ENCODE results near the gene GPX4.

Gene GPX4

GRCh38 chr19:1068009-1069001 is 35.5 kb upstream of the GPX4 start:
- DNase-seq (ENCODE audit: low read depth): no peak

- no peak for DNase-seq (ENCODE audit: low read depth)
Measured at GRCh38 chr19:1069009-1069779, 34.6 kb upstream of the GPX4 start.

- no peak for DNase-seq (ENCODE audit: low read depth)
Measured at GRCh38 chr19:1070576-1070930, 33.2 kb upstream of the GPX4 start.

- DNase-seq (ENCODE audit: low read depth): no peak
Measured at GRCh38 chr19:1070931-1071791, 32.6 kb upstream of the GPX4 start.

- DNase-seq (ENCODE audit: low read depth): no peak
Measured at GRCh38 chr19:1072371-1073015, 31.3 kb upstream of the GPX4 start.

GRCh38 chr19:1073063-1073955 is 30.5 kb upstream of the GPX4 start:
- DNase-seq (ENCODE audit: low read depth): no peak

GRCh38 chr19:1073956-1074517 is 29.8 kb upstream of the GPX4 start:
- DNase-seq (ENCODE audit: low read depth): no peak

- no peak for DNase-seq (ENCODE audit: low read depth)
Measured at GRCh38 chr19:1074544-1075283, 29.1 kb upstream of the GPX4 start.

GRCh38 chr19:1076046-1076386 is 27.8 kb upstream of the GPX4 start:
- DNase-seq (ENCODE audit: low read depth): no peak

- no peak for DNase-seq (ENCODE audit: low read depth)
Measured at GRCh38 chr19:1076951-1077350, 26.8 kb upstream of the GPX4 start.

GRCh38 chr19:1079566-1080111 is 24.2 kb upstream of the GPX4 start:
- no peak for DNase-seq (ENCODE audit: low read depth)

GRCh38 chr19:1080360-1081161 is 23.2 kb upstream of the GPX4 start:
- no peak for DNase-seq (ENCODE audit: low read depth)

- DNase-seq (ENCODE audit: low read depth): no peak
Measured at GRCh38 chr19:1081301-1082164, 22.3 kb upstream of the GPX4 start.

- no peak for DNase-seq (ENCODE audit: low read depth)
Measured at GRCh38 chr19:1082165-1082927, 21.4 kb upstream of the GPX4 start.

- no peak for DNase-seq (ENCODE audit: low read depth)
Measured at GRCh38 chr19:1082928-1083816, 20.6 kb upstream of the GPX4 start.
